ENCODE measurements around the gene CYFIP1.

The CYFIP1 gene

GRCh38 chr15:22948056-22948455 is 32.1 kb downstream of the CYFIP1 start:
- DNase-seq = no peak

GRCh38 chr15:22947101-22948000 is 32.8 kb downstream of the CYFIP1 start:
- DNase-seq = no peak

GRCh38 chr15:22945071-22945470 is 35.1 kb downstream of the CYFIP1 start:
- DNase-seq = no peak

DNA sequence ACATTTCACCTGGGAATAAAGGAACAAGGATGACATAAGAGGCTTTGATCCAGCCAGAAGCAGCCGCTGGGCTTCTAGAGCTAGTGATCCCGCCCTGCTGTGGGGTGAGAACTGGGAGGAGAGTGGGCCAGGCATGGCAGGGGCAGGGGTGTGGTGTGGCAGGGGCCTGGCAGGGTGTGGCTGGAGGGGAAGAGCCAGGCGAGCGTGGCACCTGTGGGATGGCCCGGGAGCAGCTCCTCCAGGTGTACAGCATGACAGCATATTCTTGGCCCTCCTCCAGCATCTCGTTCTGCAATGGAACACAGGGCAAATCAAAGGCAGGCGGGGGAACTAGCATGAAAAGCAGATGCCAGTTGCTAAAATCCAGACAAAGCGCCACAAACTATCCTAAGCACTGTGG is 35.5 kb downstream of the CYFIP1 start:
- no peak for DNase-seq

DNA sequence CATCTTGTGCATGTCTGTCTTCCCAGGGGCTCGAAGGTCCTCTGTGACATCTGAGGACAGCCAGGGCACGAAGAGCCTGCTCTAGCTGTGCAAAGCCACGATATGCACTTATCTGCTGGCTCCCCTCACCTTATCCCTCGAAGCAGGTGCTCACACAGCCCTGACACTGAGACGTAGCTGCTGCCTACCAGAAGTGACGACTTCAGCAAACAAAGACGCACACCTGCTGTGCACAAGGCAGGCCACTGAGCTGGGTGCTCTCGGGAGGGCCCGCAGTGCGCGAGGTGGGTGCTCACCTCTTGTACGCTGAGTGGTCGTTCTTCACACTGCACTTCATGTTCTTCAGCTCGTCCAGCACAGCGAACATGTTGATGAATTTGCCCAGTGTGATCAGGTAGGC is 37.3 kb downstream of the CYFIP1 start:
- DNase-seq = no peak

DNA sequence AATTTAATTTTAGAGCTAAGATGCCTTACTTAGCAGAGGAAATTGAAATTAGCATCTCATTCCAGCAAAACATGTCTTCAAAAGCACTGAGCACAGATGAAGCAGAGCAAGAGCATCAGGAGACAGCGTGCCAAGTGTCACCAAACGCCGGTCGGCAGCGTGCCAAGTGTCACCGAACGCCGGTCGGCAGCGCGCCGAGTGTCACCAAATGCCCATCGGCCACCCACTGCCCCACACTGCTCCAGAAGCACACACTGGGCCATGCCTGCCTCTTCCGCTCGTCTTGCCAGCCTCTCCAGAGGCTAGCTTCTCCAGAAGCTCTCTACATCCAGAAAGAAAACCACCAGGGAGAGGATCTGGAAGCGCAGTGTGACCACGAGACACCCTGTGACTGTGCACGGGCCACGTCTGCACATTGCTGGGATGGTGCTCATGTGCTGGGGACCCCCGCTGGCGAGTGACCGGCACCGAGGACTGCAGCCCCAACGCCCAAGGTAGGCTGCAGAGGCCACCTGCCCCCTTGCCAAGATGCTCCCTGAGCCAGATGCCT is 37.8 kb downstream of the CYFIP1 start:
- no peak for DNase-seq

DNA sequence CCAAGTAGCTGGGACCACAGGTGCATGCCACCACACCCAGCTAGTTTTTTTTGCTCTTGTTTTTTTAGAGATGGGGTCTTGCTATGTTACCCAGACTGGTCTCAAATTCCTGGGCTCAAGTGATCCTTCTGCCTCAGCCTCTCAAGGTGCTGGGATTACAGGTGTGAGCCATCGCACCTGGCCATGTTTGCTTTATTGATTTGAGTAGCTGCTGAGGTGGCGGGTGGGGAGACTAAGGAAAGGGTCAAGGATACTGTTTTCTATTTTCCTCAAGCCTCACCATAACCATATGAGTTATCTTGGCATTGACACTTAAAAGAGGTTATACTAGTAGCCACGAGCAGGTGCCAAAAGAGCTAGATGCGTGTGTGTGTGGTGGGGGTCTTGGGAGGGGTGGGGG is 39.0 kb downstream of the CYFIP1 start:
- DNase-seq = no peak

DNA sequence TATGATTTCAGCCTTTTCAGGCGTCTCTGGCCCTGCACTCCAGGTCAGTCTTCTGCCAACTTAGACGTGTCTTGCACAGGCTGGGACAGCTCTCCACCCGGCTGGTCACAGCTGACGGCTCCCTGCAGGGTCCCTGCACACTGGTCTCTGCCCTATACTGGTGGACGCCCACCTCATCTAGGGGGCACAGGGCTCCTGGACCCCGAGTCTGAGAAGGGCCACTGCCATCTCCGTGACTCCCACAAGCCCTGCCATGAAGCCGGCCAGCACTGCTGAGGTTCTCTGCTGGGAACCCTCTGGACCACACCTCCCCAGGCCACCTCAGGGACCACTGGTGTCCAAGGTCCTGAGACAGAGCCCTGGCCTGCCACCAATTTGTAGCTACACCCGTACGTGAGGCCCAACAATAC is 40.5 kb downstream of the CYFIP1 start:
- DNase-seq = no peak

- no peak for DNase-seq
These were observed 41.1 kb downstream of the CYFIP1 start for GRCh38 chr15:22939051-22939450.

DNA sequence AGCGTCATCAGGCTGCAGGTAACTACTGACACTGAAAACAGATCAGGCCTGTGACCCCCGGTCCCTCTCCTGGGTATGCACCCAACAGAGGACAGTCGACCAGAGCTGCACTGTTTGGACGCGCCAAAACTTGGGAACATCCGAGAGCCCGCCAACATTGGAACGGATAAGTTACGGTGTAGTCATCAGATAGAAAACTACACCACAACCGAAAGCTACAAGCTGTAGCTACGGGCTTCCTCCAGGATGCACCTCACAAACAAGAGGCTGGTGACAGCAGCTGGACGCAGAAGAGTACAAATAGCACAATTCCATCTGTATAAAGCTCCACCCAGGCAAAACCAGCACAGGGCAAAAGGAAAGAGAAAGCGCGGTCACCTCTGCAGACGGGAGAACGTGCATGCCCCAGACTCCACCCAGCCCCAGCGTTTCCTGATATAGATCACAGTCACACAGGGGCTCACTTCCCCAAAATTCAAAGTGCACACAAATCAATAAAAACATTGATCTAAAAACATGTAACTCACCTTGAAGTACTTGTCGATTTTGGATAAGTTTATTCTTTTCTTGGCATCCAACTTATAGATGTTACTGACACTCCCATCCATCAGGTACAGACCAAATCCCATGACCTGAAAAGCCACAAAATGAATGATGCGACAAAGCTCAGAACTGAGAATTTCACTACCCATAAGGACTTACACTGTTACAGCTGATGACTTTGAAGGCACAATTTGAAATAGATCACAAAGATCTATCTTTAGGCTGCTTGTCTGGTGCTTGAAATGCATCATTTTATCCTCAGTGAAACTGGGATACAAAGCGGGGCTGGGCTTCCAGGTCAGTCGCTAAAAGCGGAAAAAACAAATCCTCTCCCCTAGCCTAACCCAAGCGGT is 43.3 kb downstream of the CYFIP1 start:
- DNase-seq = no peak

DNA sequence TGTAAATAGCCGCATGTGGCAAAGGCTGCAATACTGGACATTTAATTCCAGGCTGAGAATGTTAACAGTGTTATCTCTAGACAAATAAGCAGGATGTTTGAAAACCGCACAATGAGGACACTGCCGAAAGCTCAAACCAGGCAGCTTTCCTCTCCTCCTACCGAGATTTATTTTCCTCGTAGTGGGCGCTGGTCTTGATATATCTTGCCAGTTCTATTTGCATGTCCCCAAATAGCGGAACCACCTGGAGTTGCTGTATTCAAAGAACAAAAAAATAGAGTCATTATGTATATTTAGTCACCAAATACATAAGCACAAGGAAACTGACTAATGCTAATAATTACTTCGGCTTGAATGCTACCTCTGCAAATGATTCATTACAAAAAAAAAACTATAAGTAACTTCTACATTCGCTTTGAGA is 46.5 kb downstream of the CYFIP1 start:
- DNase-seq = no peak

DNA sequence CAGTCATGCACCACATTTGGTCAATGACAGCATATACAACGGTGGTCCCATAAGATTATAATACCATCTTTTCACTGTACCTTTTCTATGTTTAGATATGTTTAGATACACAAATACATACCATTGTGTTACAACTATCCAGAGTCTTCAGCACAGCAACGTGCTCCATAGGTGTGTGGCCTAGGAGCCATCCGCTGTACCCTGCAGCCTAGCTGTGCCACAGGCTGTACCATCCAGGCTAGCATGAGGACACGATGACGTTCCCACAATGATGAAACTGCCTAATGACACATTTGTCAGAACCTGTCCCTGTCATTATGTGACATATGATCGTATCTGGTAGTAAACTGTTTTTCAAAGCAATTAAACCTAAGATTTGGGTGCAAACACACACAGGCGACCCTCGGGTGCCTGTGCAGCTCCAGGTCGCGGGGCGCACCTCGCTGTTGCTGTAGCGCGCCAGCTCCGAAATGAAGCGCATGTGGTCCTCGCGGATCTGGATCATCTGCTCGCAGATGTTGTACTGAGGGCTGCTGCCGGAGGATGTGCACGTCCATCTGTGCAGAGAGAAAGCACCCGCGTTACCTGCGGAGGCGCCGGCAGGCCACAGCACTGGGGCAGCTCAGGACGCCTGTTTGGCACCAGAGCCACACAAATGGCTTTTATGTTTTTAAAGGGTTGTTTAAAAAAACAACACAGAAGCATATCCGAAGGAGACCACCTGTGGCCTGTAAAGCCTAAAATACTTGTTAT is 48.2 kb downstream of the CYFIP1 start:
- no peak for DNase-seq

GRCh38 chr15:22930782-22931484 is 49.2 kb downstream of the CYFIP1 start:
- no peak for DNase-seq

GRCh38 chr15:22927761-22928160 is 52.4 kb downstream of the CYFIP1 start:
- no peak for DNase-seq

GRCh38 chr15:22925875-22926274 is 54.3 kb downstream of the CYFIP1 start:
- no peak for DNase-seq

DNA sequence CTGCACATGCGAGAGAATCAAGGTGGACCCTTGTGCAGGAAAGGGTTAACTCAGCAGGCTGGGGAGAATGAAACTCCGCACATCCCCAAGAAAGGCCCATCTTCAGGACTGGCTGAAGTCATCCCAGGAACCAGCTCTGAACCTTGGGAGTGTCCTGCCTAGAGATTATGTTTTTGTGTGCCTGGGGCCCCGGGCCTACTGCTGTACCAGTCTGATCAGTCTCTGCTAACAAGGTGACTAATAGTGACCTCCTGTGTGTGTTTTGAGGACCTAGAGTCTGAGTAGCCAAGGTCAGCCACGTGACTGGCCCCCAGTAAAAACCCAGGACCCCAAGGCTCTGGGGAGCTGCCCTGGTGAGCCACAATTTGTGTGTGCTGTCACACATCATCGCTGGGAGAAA is 58.2 kb downstream of the CYFIP1 start:
- DNase-seq = no peak

- no peak for DNase-seq
These were observed 61.0 kb downstream of the CYFIP1 start for GRCh38 chr15:22919171-22919570.

- DNase-seq = no peak
These were observed 61.5 kb downstream of the CYFIP1 start for GRCh38 chr15:22918596-22919140.

DNA sequence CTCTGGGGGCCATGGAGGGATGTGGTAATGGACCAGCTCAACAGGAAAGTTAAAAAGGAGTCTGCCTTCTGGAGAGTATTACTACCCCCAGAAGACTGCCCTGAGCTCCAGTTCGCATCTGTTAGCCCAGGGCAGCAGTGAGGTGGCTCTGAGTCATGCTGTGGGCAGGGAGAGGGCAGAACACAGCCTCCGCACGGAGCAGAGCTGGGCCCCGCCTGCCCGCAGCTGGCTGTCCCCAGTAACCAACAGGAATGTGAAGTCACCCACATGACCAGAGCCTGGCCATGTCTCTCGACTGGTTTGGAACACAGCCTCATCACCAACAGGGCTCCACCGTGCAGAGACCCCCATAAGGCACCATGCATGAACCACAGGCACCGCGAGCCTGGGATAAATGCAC is 62.1 kb downstream of the CYFIP1 start:
- DNase-seq = no peak

GRCh38 chr15:22917556-22917955 is 62.6 kb downstream of the CYFIP1 start:
- DNase-seq = no peak

GRCh38 chr15:22916606-22917350 is 63.4 kb downstream of the CYFIP1 start:
- DNase-seq = no peak

Measured in activated CD4-positive, alpha-beta T cell treated with anti-CD3 and anti-CD28 coated beads for 1 hour (primary cell).